GM12875 (cell line): ENCODE measurements around the gene C11orf58.

ENCODE experiments used
- H3K4me3 ChIP-seq: one replicate; pipeline ENCODE4 v1.5.1; 2011; ENCODE audit warnings: low read depth, low read length, control low read depth
- CTCF ChIP-seq: IDR thresholded peaks from 2 replicates; pipeline ENCODE4 v1.5.1; 2011; ENCODE audit warnings: low read depth, mild to moderate bottlenecking, control low read depth, inconsistent platforms, low read length, moderate library complexity, borderline replicate concordance; ENCODE audit not compliant: insufficient read depth

Gene C11orf58

GRCh38 chr11:16775614-16776283 lies 37.3 kb downstream of the C11orf58 start:
- no peak for TF ChIP-seq CTCF
- H3K4me3 ChIP-seq, result no peak overlapping the region

- no peak for TF ChIP-seq CTCF
Measured at GRCh38 chr11:16776711-16777612, 38.5 kb downstream of the C11orf58 start.

GRCh38 chr11:16777613-16777975 lies 39.1 kb downstream of the C11orf58 start:
- TF ChIP-seq CTCF, result no peak
- no peak overlapping the region for H3K4me3 ChIP-seq

More at GRCh38 chr11:16776711-16777612, 38.5 kb downstream of the C11orf58 start:
- H3K4me3 ChIP-seq, result no peak overlapping the region

GRCh38 chr11:16778286-16778685 lies 39.8 kb downstream of the C11orf58 start:
- H3K4me3 ChIP-seq, result no peak overlapping the region
- no peak for TF ChIP-seq CTCF

GRCh38 chr11:16778876-16779275 lies 40.4 kb downstream of the C11orf58 start:
- TF ChIP-seq CTCF, result no peak

GRCh38 chr11:16779436-16779835 lies 41.0 kb downstream of the C11orf58 start:
- no peak overlapping the region for H3K4me3 ChIP-seq
- TF ChIP-seq CTCF, result no peak

More at GRCh38 chr11:16778876-16779275, 40.4 kb downstream of the C11orf58 start:
- H3K4me3 ChIP-seq, result no peak overlapping the region

GRCh38 chr11:16780146-16780545 lies 41.7 kb downstream of the C11orf58 start:
- no peak for TF ChIP-seq CTCF
- H3K4me3 ChIP-seq, result no peak overlapping the region
